DND-41 (cell line): ENCODE results near the gene SERTM2.

Experiments
- ATAC-seq: fragments of 200-7000 bp; cut with Tn5 transposase; 3 replicates; pipeline ENCODE4 v1.9.1; 2021; ENCODE audit warnings: low read depth; ENCODE audit not compliant: insufficient read depth
- DNase-seq: peaks from one replicate; pipeline ENCODE4 v3.0.0-alpha.2; 2020
- H2AFZ ChIP-seq: 2 replicates; pipeline ENCODE4 v1.6.0; 2012; ENCODE audit warnings: low read depth, low read length
- H3K27ac ChIP-seq: 2 replicates; pipeline ENCODE4 v1.5.1; 2012; ENCODE audit warnings: low read length, inconsistent platforms
- H3K27me3 ChIP-seq: fragments of 200-600 bp; sonication (generic); 2 replicates; pipeline ENCODE4 v1.6.0; 2012; ENCODE audit warnings: low read length, mild to moderate bottlenecking, inconsistent platforms; ENCODE audit not compliant: insufficient read depth, poor library complexity
- H3K36me3 ChIP-seq: 2 replicates; pipeline ENCODE4 v1.5.1; 2012; ENCODE audit warnings: low read length, inconsistent platforms; ENCODE audit not compliant: insufficient read depth
- H3K4me1 ChIP-seq: 2 replicates; pipeline ENCODE4 v1.5.1; 2012; ENCODE audit warnings: mild to moderate bottlenecking, low read length; ENCODE audit not compliant: insufficient read depth
- H3K4me2 ChIP-seq: 2 replicates; pipeline ENCODE4 v1.6.0; 2012; ENCODE audit warnings: mild to moderate bottlenecking, moderate library complexity, low read length, inconsistent platforms; ENCODE audit not compliant: insufficient read depth
- H3K4me3 ChIP-seq, 2 experiments: fragments of 200-600 bp in 1 of 2; shearing (Covaris generic) in 1 of 2; 2 replicates each; pipeline ENCODE4 v1.5.1; 2012 to 2016; ENCODE audit warnings: inconsistent platforms in 2 of 2, low read length in 2 of 2, mild to moderate bottlenecking in 2 of 2, low read depth in 1 of 2, moderate library complexity in 1 of 2
- H3K79me2 ChIP-seq: 2 replicates; pipeline ENCODE4 v1.6.0; 2012; ENCODE audit warnings: low read length, inconsistent platforms; ENCODE audit not compliant: insufficient read depth
- H3K9ac ChIP-seq: 2 replicates; pipeline ENCODE4 v1.6.0; 2012; ENCODE audit warnings: low read depth, mild to moderate bottlenecking, inconsistent platforms, low read length, moderate library complexity
- H3K9me3 ChIP-seq: 2 replicates; pipeline ENCODE4 v1.5.1; 2012; ENCODE audit warnings: low read length, moderate library complexity, mild to moderate bottlenecking, inconsistent platforms; ENCODE audit not compliant: insufficient read depth, severe bottlenecking
- H4K20me1 ChIP-seq: 2 replicates; pipeline ENCODE4 v1.6.0; 2012; ENCODE audit warnings: low read length; ENCODE audit not compliant: insufficient read depth
- CTCF ChIP-seq: IDR thresholded peaks from 2 replicates; pipeline ENCODE4 v1.5.1; 2012; ENCODE audit warnings: borderline replicate concordance, low read length, moderate library complexity, mild to moderate bottlenecking; ENCODE audit not compliant: poor library complexity, severe bottlenecking; ENCODE audit errors: extremely low read depth
- EZH2 ChIP-seq: IDR thresholded peaks from 3 replicates; pipeline ENCODE4 v1.6.1; 2012; ENCODE audit warnings: borderline replicate concordance, low read depth, mild to moderate bottlenecking, moderate library complexity, low read length, inconsistent platforms; ENCODE audit not compliant: severe bottlenecking

The SERTM2 gene

GRCh38 chrX:111555406-111555958 is 44.0 kb downstream of the SERTM2 start:
- Histone ChIP-seq H3K9ac (no peak overlapping the region), H2AFZ (no peak overlapping the region), H3K4me3 (no peak overlapping the region), H3K36me3 (no peaks in the 10 kb centered on the region), H3K27ac (no peak overlapping the region), H4K20me1 (no peaks in the 10 kb centered on the region), H3K9me3 (no peaks in the 10 kb centered on the region), H3K4me1 (no peaks in the 10 kb centered on the region), H3K79me2 (no peaks in the 10 kb centered on the region), H3K4me2 (no peak overlapping the region), H3K27me3 (no peaks in the 10 kb centered on the region)
- ATAC-seq (no peak), DNase-seq (no peak)
- TF ChIP-seq EZH2 (no peak), CTCF (no peak)

- Histone ChIP-seq H3K79me2 (no peaks in the 10 kb centered on the region), H3K36me3 (no peaks in the 10 kb centered on the region), H2AFZ (no peak overlapping the region), H3K9ac (no peak overlapping the region), H3K4me2 (no peak overlapping the region), H3K27ac (no peak overlapping the region), H4K20me1 (no peaks in the 10 kb centered on the region), H3K27me3 (no peaks in the 10 kb centered on the region), H3K4me3 (no peak overlapping the region), H3K4me1 (no peaks in the 10 kb centered on the region), H3K9me3 (no peaks in the 10 kb centered on the region)
- TF ChIP-seq EZH2 (no peak), CTCF (no peak)
- ATAC-seq = no peak
- no peak for DNase-seq
Observed at GRCh38 chrX:111560801-111561200, 49.4 kb downstream of the SERTM2 start.

GRCh38 chrX:111561851-111562250 is 50.4 kb downstream of the SERTM2 start:
- no peaks in the 10 kb centered on the region for H3K9me3 ChIP-seq
- no peak overlapping the region for H3K4me2 ChIP-seq
- H3K4me1 ChIP-seq = no peaks in the 10 kb centered on the region
- DNase-seq = no peak
- H3K27ac ChIP-seq = no peak overlapping the region
- H3K79me2 ChIP-seq = no peaks in the 10 kb centered on the region
- no peaks in the 10 kb centered on the region for H3K36me3 ChIP-seq
- H3K27me3 ChIP-seq = no peaks in the 10 kb centered on the region
- H4K20me1 ChIP-seq = no peaks in the 10 kb centered on the region
- H3K9ac ChIP-seq = no peak overlapping the region
- TF ChIP-seq EZH2 = no peak
- no peak overlapping the region for H3K4me3 ChIP-seq
- H2AFZ ChIP-seq = no peak overlapping the region
- ATAC-seq = no peak

GRCh38 chrX:111567542-111568255 is 56.3 kb downstream of the SERTM2 start:
- ATAC-seq = no peak
- TF ChIP-seq EZH2 (no peak), CTCF (no peak)
- no peaks in the 10 kb centered on the region for H4K20me1 ChIP-seq
- no peaks in the 10 kb centered on the region for H3K36me3 ChIP-seq
- H3K4me2 ChIP-seq = no peak overlapping the region
- H3K79me2 ChIP-seq = no peaks in the 10 kb centered on the region
- no peak for DNase-seq
- no peaks in the 10 kb centered on the region for H3K9me3 ChIP-seq
- no peak overlapping the region for H3K4me3 ChIP-seq
- no peak overlapping the region for H3K9ac ChIP-seq
- no peaks in the 10 kb centered on the region for H3K4me1 ChIP-seq
- no peak overlapping the region for H2AFZ ChIP-seq
- no peak overlapping the region for H3K27ac ChIP-seq
- no peaks in the 10 kb centered on the region for H3K27me3 ChIP-seq
